Lower lobe of right lung (tissue), 2 donors: ENCODE measurements around the gene FGD2. TPM values are rescaled to one million over a fixed set of nuclear protein-coding genes. Genes with fewer than 3 reads are reported as not detected.

Experiments used
- ATAC-seq, 2 donors: fragments of 200-7000 bp; cut with Tn5 transposase; one replicate each; pipeline ENCODE4 v1.9.1; 2020 to 2022; ENCODE audit warnings: mild to moderate bottlenecking in 2 of 2, moderate library complexity in 2 of 2
- DNase-seq: peaks from one replicate; pipeline ENCODE4 v3.0.0-alpha.2; 2020
- H3K27ac ChIP-seq: fragments of 200-600 bp; one replicate; pipeline ENCODE4 v1.8.0; 2022
- H3K27me3 ChIP-seq: fragments of 200-600 bp; one replicate; pipeline ENCODE4 v1.8.0; 2022; ENCODE audit warnings: low read depth
- H3K36me3 ChIP-seq: fragments of 200-600 bp; one replicate; pipeline ENCODE4 v1.8.0; 2022; ENCODE audit warnings: mild to moderate bottlenecking
- H3K4me1 ChIP-seq: fragments of 200-600 bp; one replicate; pipeline ENCODE4 v1.8.0; 2022
- H3K4me3 ChIP-seq: fragments of 200-600 bp; one replicate; pipeline ENCODE4 v1.8.0; 2022; ENCODE audit warnings: mild to moderate bottlenecking
- H3K9me3 ChIP-seq: fragments of 200-600 bp; one replicate; pipeline ENCODE4 v1.8.0; 2022
- intact Hi-C: fragments of 100-400 bp; cut with DNase I; formaldehyde crosslinking; loops from one replicate; pipeline ENCODE4 v1.11.0; 2022
- total RNA-seq: library from RNA; stranded (reverse); fragmentation: NEBNext Ultra II Directional; extraction: Animal tissue kit (Norgen Biotek cat#: 25700); gene quantifications from one replicate; pipeline ENCODE4 v1.2.1, GENCODE V29; 2021
- TF ChIP-seq, protein P1 (sequence below): fragments of 200-600 bp; IDR thresholded peaks from one replicate; pipeline ENCODE4 v1.8.0; 2022; ENCODE audit warnings: antibody characterized with exemption, mild to moderate bottlenecking
- donor health status: DM: no; HTN: yes; CAD: no; lungs with severe emphysema.

The FGD2 gene
- total RNA-seq, 1 donor from 2014 or later, result 103 TPM

DNA sequence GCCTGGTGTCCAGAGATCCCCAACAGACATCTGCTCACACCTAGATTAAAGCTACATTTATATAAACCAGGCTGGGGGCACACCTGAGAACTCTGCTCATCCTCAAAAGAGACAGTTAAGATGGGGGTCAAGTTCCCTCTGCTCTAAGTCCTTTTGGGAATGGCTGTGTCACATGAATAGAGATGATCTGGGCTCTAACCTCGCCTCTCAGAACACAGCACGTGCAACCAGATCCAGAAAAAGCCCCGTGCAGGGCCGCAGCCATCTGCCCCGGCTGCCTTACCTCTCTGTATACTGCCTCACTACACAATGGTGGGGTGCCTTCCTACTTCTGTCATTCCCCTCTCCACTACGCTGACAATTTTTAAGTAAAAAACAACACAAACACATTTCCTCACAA is 25.3 kb upstream of the FGD2 start:
- intact Hi-C loops, result no loop called here
- ATAC-seq (no peak), DNase-seq (no peak)
- Histone ChIP-seq H3K36me3 (peaks cover 62% of the 10 kb centered on the region), H3K27me3 (no peaks in the 10 kb centered on the region), H3K4me1 (peaks cover 66% of the 10 kb centered on the region), H3K27ac (no peak overlapping the region), H3K9me3 (no peaks in the 10 kb centered on the region), H3K4me3 (no peak overlapping the region)
- TF ChIP-seq, protein P1, sequence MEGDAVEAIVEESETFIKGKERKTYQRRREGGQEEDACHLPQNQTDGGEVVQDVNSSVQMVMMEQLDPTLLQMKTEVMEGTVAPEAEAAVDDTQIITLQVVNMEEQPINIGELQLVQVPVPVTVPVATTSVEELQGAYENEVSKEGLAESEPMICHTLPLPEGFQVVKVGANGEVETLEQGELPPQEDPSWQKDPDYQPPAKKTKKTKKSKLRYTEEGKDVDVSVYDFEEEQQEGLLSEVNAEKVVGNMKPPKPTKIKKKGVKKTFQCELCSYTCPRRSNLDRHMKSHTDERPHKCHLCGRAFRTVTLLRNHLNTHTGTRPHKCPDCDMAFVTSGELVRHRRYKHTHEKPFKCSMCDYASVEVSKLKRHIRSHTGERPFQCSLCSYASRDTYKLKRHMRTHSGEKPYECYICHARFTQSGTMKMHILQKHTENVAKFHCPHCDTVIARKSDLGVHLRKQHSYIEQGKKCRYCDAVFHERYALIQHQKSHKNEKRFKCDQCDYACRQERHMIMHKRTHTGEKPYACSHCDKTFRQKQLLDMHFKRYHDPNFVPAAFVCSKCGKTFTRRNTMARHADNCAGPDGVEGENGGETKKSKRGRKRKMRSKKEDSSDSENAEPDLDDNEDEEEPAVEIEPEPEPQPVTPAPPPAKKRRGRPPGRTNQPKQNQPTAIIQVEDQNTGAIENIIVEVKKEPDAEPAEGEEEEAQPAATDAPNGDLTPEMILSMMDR, result no peak

DNA sequence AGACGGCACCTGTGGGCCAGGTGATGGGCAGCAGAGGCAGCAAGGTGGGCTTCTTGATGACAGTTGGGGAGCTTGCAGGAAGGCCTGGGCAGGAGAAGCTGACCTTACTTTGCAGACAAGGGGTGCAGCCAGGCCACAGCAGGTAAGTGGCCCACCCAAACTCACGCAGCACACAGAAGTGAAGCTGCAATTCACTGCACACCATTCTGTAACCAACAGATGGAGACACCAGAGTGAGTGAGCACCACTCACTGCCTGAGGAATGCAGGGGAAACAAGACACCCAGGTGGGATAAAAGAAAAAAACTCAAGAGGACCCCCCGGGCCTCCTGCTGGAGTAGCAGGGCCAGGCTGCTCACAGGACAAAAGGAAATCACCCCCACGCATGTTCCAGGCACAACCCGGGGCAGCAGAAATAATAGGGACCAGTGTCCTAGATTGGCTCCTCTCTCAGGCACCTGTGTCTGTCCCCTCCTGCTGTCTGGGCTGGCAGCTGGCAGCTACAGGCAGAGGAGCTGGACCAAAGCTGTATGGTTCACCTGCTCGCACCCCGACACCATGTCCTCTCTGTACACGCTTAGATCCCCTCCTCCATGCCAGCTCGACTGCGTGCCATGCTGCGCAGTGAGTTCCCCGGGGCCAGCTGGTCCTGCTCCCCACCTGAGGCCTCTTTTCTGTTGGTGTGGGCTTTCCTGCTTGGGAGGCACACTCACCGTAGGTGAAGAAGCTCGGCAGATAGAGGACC is 24.4 kb upstream of the FGD2 start:
- no peaks in the 10 kb centered on the region for H3K27me3 ChIP-seq
- TF ChIP-seq, protein P1, result no peak
- no peak for ATAC-seq
- no peak overlapping the region for H3K27ac ChIP-seq
- no peak overlapping the region for H3K4me3 ChIP-seq
- no peak for DNase-seq
- peaks cover 65% of the 10 kb centered on the region for H3K4me1 ChIP-seq
- no peaks in the 10 kb centered on the region for H3K9me3 ChIP-seq
- intact Hi-C loops, result no loop called here
- peaks cover 53% of the 10 kb centered on the region for H3K36me3 ChIP-seq

DNA sequence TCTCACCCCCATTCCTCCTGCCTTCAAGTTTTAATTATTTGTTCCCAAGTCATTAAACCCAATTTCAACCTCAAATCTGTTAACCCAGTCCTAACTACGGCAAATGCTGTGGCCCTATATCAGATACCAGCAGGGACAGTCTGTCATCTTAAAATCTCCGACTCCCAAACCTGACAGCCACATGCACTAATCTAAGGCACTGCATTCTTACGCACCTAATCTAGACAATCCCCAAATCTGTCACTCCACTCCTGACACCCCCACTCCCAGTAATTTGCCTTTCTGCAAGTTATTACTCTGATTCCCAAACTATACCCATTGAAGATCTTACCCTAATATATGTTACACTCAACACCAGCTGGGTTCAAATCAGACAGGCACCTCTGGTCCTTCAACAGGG is 21.9 kb upstream of the FGD2 start:
- no peaks in the 10 kb centered on the region for H3K9me3 ChIP-seq
- ATAC-seq (no peak), DNase-seq (no peak)
- no peak overlapping the region for H3K4me3 ChIP-seq
- no peak overlapping the region for H3K27ac ChIP-seq
- H3K36me3 ChIP-seq, result peaks cover 28% of the 10 kb centered on the region
- no peaks in the 10 kb centered on the region for H3K27me3 ChIP-seq
- H3K4me1 ChIP-seq, result peaks cover 67% of the 10 kb centered on the region
- TF ChIP-seq, protein P1, result no peak
- intact Hi-C loops, result no loop called here

DNA sequence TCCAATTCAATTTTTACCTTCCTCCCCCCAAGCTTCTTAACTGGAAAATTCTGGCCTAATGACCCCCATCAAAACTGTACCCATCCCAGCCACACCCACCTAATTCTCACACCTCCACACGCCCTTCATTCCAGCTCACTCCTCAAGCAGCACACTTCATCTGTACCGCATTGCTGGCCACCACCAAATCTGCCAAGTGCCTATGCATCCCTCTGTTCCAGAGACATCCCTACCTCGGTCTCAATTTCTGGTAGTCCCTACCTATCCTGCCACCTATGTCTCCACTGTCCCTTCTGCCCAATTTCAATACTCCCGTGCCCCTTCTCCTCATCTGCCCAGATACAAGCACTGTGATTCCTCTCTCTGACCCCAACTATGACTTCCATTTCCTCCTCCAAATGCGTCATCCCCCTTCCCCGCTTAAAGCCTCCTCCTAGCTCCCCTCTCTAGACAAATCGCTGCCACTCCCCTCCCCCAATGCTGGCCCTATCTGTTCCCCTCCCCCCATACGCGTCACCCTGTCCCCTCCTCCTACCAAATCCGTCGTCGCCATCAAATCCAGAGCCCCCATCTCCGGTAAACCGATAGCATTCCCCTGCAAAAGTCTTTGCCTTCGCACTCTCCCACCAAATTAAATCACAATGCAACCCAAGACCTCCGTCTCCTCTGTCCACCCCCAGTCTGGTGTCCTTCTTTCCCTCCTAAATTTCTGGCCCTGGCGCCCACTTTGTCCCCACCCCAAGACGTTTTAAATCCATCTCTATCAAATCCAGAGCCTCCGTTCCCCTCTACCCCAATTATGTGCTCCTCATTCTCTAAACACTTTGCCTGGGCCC is 20.7 kb upstream of the FGD2 start:
- H3K27ac ChIP-seq, result peak overlapping the region; percentile 98
- TF ChIP-seq, protein P1, result no peak
- no peak for DNase-seq
- no peaks in the 10 kb centered on the region for H3K9me3 ChIP-seq
- intact Hi-C loops, result no loop called here
- peaks cover 15% of the 10 kb centered on the region for H3K36me3 ChIP-seq
- no peaks in the 10 kb centered on the region for H3K27me3 ChIP-seq
- ATAC-seq, result peak; percentile 25 to 34
- peak overlapping the region; percentile 98 for H3K4me3 ChIP-seq
- H3K4me1 ChIP-seq, result peaks cover 55% of the 10 kb centered on the region

DNA sequence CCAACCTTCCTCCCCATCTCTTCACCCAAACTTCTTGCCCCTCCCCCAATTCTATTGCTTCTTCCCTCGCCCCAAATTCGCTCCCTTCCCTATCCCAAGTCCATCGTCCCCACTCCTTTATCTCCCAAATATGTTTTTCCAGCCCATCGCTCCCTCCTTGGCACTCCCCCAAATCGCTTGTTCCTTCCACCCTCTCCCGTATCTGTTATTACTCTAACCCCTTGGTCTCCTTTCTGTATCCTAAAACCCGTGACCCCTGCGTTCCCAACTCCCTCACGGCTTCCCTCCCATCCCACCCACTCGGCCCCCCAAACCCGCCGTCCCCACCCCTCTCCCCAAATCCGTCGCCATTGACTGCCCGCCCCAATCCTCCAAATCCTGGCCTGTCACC is 20.0 kb upstream of the FGD2 start:
- no peaks in the 10 kb centered on the region for H3K27me3 ChIP-seq
- intact Hi-C loops, result no loop called here
- no peak for DNase-seq
- no peak for ATAC-seq
- TF ChIP-seq, protein P1, result no peak
- peaks cover 13% of the 10 kb centered on the region for H3K36me3 ChIP-seq
- H3K27ac ChIP-seq, result peak overlapping the region; percentile 98
- peaks cover 51% of the 10 kb centered on the region for H3K4me1 ChIP-seq
- no peaks in the 10 kb centered on the region for H3K9me3 ChIP-seq
- H3K4me3 ChIP-seq, result peak overlapping the region; percentile 98
